ENCODE results near the gene JPH4.

DNA sequence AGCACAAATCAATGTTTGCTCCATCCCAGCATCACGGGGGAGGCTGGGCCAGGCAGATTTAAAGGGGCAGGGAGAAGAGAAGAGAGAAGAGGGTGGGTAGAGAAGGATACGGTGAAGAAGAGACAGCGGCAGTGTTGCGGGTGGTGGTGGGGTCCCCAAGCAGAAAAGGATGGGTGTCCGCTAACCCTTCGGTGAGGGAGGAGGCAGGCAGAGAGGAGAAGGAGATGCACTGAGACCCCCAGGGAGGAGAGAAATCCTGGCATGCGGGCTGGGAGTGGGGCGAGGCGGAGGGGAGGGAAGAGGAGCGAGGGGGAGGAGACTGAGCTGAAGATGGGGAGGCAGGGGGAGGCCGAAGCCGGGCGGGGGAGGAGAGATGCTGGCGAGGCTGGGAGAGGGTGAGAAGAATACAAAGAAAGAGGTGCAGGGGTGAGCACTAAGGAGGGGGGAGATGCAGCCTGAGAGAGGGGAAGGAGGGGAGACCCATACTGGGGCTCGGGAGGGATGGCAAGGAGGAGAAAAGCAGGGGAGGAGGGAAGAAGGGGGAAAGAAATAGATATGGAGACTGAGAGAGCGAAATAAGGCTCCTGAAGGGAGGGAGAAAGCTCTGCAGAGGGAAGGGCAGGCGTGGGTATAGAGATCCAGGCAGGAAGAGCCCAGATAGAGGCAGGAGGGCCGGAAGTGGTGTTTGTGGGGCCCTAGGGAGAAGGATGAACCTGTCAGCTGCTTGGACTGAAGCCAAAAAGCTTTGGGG is at the start of gene JPH4:
- TF ChIP-seq, protein P1, sequence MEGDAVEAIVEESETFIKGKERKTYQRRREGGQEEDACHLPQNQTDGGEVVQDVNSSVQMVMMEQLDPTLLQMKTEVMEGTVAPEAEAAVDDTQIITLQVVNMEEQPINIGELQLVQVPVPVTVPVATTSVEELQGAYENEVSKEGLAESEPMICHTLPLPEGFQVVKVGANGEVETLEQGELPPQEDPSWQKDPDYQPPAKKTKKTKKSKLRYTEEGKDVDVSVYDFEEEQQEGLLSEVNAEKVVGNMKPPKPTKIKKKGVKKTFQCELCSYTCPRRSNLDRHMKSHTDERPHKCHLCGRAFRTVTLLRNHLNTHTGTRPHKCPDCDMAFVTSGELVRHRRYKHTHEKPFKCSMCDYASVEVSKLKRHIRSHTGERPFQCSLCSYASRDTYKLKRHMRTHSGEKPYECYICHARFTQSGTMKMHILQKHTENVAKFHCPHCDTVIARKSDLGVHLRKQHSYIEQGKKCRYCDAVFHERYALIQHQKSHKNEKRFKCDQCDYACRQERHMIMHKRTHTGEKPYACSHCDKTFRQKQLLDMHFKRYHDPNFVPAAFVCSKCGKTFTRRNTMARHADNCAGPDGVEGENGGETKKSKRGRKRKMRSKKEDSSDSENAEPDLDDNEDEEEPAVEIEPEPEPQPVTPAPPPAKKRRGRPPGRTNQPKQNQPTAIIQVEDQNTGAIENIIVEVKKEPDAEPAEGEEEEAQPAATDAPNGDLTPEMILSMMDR (IDR thresholded peaks at IDR 0.05 in 2 of 3, conservative IDR thresholded peaks at IDR 0.05 in 1 of 3; ENCODE audit: borderline replicate concordance in 1 of 3, insufficient read depth in 1 of 3, low read depth in 2 of 3, low read length in 2 of 3), result no peak
- TF ChIP-seq FOSL1 (IDR thresholded peaks at IDR 0.05; ENCODE audit: low read depth) (no peak), EZH2 (IDR thresholded peaks at IDR 0.05) (no peak), POLR2A (IDR thresholded peaks at IDR 0.05; ENCODE audit: borderline replicate concordance, extremely low read depth, insufficient read depth, insufficient read length) (no peak)
- TF ChIP-seq, protein P2, sequence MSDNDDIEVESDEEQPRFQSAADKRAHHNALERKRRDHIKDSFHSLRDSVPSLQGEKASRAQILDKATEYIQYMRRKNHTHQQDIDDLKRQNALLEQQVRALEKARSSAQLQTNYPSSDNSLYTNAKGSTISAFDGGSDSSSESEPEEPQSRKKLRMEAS (IDR thresholded peaks at IDR 0.05), result no peak
